Bronchial smooth muscle cell (primary cell): ENCODE measurements around the gene ONECUT1. TPM values are rescaled to one million over a fixed set of nuclear protein-coding genes. Genes with fewer than 3 reads are reported as not detected.

ENCODE experiments used
- total RNA-seq: library from RNA; depleted of rRNA; stranded (reverse); fragments of >200 nt; gene quantifications from 2 replicates; pipeline ENCODE4 v1.2.1, GENCODE V29; 2014

Gene ONECUT1
- total RNA-seq = not detected in 2 replicates

GRCh38 chr15:52790169-52790708, at the start of gene ONECUT1:
ONECUT1 (minus strand) TSS chr15:52790336; CDS start chr15:52789884, 452 bp downstream.

Other genes starting within 250 kb of the ONECUT1 start
- 33.0 and 42.9 TPM in 2 replicates for gene ARPP19, start 221.3 kb downstream of the ONECUT1 start, total RNA-seq
- 16.0 and 20.5 TPM in 2 replicates for gene ATOSA, start 110.9 kb downstream of the ONECUT1 start, total RNA-seq